PC-9 (cell line): ENCODE results near the gene L3MBTL1.

ENCODE experiments used
- CTCF ChIP-seq: fragments of 200-600 bp; sonication (generic); conservative IDR thresholded peaks from 2 replicates; pipeline ENCODE4 v1.6.1; 2017; ENCODE audit warnings: mixed run types, antibody characterized with exemption, mild to moderate bottlenecking, moderate library complexity
- EZH2 ChIP-seq: fragments of 200-600 bp; sonication (generic); IDR thresholded peaks from 2 replicates; pipeline ENCODE4 v1.8.0; 2017; ENCODE audit warnings: antibody characterized with exemption, low read depth

DNA sequence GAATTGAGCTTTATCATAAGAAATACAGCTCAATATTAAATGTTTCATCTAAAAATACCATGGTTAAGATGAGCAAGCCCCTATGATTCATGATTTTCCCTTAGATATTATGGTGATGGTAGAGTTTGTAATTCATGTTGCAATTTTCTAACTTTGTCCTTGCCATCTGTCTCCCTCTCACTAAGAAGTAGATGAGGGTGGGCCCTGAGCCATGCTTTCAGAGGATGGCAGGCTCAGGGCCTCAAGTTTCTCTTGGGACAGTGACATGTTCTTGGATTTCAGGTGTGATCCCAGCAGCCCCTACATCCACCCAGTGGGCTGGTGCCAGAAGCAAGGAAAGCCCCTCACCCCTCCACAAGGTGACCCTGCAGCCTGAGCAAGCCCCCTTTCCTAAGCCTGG is 25.6 kb downstream of the L3MBTL1 start:
- TF ChIP-seq EZH2 (no peak), CTCF (no peak)
